ENCODE results near the gene PSMD11.
A peak's percentile ranks its signal among the peaks of the same experiment; 100 is the strongest.
"Not testable (repeated sequence)": the region's sequence is repeated elsewhere in the genome, so short reads cannot be mapped to it uniquely, and the experiment has no call there.

The PSMD11 gene

GRCh38 chr17:32444301-32445073 is at the start of gene PSMD11:
PSMD11 (plus strand) TSS chr17:32444510; CDS start chr17:32444524, 14 bp downstream.
- peak; percentile 99 for DNase-seq

GRCh38 chr17:32396343-32396742 is 48.0 kb upstream of the PSMD11 start:
- no peak for DNase-seq

- DNase-seq, result no peak
Measured at GRCh38 chr17:32398946-32399345, 45.4 kb upstream of the PSMD11 start.

DNA sequence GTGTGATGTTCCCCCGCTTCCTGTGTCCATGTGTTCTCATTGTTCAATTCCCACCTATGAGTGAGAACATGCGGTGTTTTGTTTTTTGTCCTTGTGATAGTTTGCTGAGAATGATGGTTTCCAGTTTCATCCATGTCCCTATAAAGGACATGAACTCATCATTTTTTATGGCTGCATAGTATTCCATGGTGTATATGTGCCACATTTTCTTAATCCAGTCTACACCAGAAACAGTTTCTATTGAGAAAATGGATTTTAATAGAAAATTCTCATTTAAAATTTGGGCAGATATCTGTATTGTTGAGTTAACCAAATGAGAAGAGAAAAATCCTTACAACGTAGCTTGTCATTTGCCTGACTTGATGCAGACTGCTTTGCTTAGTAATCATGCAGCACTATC is 34.2 kb upstream of the PSMD11 start:
- DNase-seq, result not testable (repeated sequence)

- no peak for DNase-seq
Measured at GRCh38 chr17:32426894-32427293, 17.4 kb upstream of the PSMD11 start.

GRCh38 chr17:32429598-32429997 is 14.7 kb upstream of the PSMD11 start:
- no peak for DNase-seq

DNA sequence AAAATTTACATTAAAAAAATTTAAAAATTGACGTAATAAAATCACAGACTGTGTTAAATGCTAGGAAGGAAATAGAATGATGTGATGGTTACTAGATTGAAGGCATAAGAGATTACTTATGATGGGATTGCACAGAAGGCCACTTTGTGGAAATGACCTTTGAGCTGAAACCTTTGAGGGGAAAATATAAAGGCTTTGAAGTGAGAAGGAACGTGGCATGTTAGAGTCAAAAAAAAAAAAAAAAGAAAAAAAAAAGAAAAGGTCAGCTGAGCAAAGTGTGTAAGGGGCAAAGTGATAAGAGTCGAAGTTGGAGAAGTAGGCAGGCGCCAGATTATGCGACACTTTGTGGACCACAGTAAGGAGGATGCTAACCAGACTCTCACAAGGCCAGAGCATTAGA is 3.6 kb upstream of the PSMD11 start:
- peak; percentile 49 for DNase-seq

- no peak for DNase-seq
Measured at GRCh38 chr17:32441886-32442285, 2.4 kb upstream of the PSMD11 start.

DNA sequence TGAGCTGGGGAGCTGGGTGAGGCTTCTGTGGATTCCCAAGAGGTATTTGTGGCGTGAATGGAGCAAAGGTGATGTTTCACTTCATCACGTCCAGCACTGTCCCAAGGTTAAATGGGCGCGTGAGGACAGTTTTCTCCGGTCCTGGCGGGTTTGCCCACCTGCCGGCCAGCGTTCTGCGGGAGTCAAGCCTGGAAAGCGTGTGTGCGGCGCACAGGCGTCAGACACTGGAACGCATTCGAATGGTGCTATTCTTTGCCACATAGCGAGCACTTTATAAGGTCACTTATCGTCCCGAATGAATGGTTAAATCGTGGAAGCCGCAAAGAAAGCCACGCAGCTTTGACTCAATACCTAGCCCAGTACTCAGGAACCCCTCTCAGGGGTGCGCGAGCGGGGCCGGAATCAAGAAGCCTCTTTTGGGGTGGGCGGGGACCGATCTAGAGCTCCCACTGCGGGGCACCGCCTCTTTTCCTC is 446 bp upstream of the PSMD11 start:
- DNase-seq, result no peak

GRCh38 chr17:32445074-32445415 is 735 bp downstream of the PSMD11 start:
- DNase-seq, result peak; percentile 52

- DNase-seq, result peak; percentile 12
Measured at GRCh38 chr17:32445497-32445896, 1.2 kb downstream of the PSMD11 start.

GRCh38 chr17:32445971-32446370 is 1.7 kb downstream of the PSMD11 start:
- DNase-seq, result peak; percentile 46

- DNase-seq, result no peak
Measured at GRCh38 chr17:32446949-32447348, 2.6 kb downstream of the PSMD11 start.

DNA sequence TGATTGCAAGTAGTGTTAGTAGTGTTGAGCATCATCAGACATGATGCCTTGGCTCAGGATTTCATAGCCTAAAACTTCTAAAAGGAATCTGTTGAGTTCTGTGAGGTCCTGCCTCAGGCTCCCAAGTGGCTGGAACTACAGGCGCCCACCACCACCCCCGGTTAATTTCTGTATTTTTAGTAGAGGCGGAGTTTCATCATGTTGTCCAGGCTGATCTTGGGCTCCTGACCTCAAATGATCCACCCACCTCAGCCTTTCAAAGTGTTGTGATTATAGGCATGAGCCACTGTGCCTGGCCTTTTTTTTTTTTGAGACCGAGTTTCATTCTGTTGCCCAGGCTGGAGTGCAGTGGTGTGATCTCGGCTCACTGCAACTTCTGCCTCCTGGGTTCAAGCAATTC is 5.7 kb downstream of the PSMD11 start:
- no peak for DNase-seq

GRCh38 chr17:32450379-32450778 is 6.1 kb downstream of the PSMD11 start:
- not testable (repeated sequence) for DNase-seq

DNA sequence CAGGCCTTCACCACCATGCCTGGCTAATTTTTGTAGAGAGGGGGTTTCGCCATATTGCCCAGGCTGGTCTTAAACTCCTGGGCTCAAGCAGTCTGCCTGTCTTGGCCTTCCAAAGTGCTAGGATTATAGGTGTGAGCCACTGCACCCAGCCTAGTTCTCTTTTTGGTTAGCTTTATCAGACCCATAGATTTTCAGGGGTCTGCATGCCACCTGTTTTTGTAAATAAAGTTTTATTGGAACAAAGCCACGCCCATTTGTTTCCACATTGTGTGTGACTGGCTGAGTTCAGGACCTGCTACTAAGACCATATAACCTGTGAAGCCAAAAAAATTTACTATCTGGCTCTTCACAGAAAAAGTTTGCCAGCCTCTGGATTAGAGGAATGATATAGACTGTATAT is 7.6 kb downstream of the PSMD11 start:
- no peak for DNase-seq

DNA sequence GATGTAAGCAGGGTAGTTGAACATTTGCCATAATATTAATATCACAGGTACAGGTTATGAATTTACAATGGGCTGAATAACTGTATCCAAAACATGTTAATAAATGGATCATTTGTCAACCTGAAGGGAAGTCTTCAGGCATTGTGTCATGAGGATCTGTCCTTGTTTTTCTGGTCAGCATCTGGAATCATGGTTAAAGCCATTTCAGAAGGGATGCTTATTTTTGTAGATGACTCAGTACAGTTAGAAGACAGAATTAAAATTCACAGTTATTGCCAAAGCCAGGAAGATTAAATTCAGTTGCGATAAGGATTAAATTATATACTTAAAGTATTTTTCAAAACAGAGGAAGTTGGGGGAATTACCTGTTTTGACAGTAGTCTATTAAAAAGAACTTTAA is 8.0 kb downstream of the PSMD11 start:
- no peak for DNase-seq

DNA sequence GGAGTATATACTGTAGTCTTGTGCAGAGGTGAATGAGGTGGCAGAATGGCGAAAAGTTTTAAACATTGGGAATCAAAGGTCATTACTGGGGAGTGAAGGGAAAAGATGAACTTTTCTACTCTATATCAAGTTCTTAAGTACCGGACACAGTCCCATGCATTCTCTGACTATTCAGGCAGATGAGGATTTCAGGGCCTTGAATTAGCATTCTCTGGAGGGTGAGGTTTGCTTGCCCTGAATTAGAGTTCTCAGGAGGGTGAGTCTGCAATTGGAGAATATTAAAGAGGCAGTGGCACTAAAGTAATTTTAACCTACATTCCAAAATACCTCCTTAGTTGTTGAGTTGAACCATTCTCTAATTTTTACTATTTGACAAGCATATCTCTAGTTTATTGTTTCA is 9.1 kb downstream of the PSMD11 start:
- no peak for DNase-seq

DNA sequence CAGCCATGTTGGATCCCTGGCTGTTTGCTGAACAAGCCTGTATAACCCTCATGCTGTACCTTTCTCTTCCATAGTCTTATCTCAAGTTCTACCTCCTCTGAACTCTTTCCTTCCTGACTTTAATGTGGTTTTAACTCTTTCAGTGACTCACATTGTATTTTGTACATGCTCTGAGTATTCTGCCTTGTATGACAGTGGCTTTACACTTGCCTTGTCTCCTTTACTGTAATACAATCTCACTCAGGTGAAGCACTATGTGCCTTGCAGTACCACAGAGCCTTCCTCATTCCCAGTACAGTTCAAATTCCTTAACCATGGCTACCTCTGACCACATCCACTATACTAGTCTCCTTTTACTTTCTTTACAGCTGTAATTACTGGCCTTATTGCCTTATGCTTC is 14.1 kb downstream of the PSMD11 start:
- DNase-seq, result no peak

DNA sequence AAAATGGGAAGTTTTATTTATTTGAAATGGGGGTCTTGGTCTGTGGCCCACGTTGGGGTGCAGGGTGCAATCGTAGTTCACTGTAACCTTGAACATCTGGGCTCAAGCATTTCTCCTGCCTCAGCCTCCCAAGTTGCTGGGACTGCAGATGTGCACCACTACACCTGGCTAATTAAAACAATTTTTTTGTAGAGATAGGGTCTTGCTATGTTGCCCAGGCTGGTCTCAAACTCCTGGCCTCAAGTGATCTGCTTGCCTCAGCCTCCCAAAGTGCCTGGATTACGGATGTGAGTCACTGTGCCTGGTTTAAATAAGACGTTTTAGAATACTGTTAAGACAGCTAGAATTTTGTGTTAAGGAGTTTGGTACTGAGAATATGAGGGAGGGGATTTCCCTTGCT is 15.7 kb downstream of the PSMD11 start:
- DNase-seq, result no peak

- DNase-seq, result no peak
Measured at GRCh38 chr17:32461498-32461852, 17.2 kb downstream of the PSMD11 start.

DNA sequence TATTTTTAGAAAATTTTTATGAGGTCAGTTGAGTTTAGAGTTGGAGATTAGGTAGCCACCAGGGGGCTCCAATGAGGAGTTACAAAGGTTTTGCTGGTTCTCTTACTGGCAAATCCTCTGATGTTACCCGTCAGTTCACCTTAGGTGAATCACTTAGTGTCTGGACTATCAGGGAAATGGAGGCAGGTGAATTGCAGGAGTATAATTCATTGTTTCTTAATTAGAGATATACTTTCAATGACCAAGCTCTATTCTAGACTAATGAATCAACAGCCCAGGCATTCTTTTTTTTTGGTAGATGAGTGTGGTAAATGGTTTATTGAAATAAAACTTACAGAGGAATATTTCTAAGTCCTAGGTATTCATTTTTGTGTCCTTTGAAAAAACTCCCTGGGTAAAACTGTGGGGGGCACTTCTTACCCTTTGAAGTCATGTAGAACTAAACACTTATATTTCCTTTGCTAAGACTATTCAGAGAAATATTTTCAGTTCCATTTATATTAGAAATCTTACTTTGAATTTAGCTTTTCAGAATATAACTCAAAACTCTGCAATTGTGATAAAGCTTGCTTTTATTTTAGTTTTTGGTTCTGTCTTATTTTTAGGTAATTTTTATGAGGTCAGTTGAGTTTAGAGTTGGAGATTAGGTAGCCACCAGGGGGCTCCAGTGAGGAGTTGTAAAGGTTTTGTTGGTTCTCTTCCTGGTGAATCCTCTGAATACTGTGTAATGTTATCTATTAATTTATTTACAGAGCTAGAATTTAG is 17.7 kb downstream of the PSMD11 start:
- DNase-seq, result peak; percentile 85

- no peak for DNase-seq
Measured at GRCh38 chr17:32463304-32463703, 19.0 kb downstream of the PSMD11 start.

DNA sequence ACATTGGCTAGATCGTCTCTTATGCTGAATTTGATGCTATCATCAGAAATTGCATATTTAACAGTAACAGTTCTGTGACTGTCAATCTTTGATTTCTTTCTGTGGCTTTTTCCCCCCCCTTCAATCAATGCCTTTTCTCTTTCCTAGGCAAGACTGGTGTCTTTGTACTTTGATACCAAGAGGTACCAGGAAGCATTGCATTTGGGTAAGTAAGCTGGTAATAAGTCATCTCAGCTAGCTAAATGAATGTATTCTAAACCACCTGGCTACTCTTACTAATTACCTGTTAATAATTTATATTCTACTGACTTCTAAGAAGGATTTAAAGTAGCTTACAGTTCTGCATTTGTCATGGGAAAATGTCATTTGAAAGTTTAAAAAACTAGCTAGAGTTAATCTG is 20.1 kb downstream of the PSMD11 start:
- DNase-seq, result no peak

- DNase-seq, result no peak
Measured at GRCh38 chr17:32467949-32468348, 23.6 kb downstream of the PSMD11 start.

Data from hematopoietic multipotent progenitor cell treated with erythropoietin and hydrocortisone succinate and interleukin-3 and kit ligand, for 4 days (in vitro differentiated cells).